Measurements from ENCODE around the gene MYH11.

MYH11 gene

GRCh38 chr16:15888072-15888976 lies 31.5 kb upstream of the MYH11 start, which contains the start of gene CEP20:
CEP20 (minus strand) TSS chr16:15888603; CDS start chr16:15888585, 18 bp downstream.
- Histone ChIP-seq H3K27ac (ENCODE audit: low read depth, low read length) (peak within 1 kb of the TSS; percentile 87), H3K9ac (ENCODE audit: low read length) (peak within 1 kb of the TSS; percentile 90), H3K36me3 (ENCODE audit: control insufficient read depth, insufficient read depth, low read length) (peaks cover 4% of the 10 kb centered on the region), H3K27me3 (ENCODE audit: control insufficient read depth, insufficient read depth, low read length) (no peaks in the 10 kb centered on the region), H3K4me1 (ENCODE audit: control insufficient read depth, insufficient read depth, low read length) (peaks cover 10% of the 10 kb centered on the region), H3K4me3 (ENCODE audit: low read length) (peak within 1 kb of the TSS; percentile 100)

DNA sequence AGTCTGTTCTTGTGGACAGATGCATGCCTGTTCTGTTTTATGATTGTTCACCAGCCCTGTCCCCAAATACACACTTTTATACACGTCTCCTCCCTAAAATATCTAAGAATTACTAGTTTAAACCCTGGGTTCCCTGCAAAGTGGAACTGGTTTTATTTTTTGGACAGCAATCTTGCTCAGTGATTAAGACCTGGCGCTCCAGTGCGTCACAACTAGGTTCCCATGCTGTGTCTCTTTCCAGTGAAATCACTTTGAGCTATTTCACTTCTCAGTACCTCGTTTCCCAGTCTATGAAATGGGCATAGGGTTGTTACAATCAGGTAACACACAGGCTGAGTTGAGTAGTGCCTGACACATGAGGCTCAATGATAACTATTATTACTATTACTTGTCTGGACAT lies 30.5 kb upstream of the MYH11 start:
- peaks cover 10% of the 10 kb centered on the region for H3K4me1 ChIP-seq (ENCODE audit: control insufficient read depth, insufficient read depth, low read length)
- no peaks in the 10 kb centered on the region for H3K27me3 ChIP-seq (ENCODE audit: control insufficient read depth, insufficient read depth, low read length)
- peaks cover 4% of the 10 kb centered on the region for H3K36me3 ChIP-seq (ENCODE audit: control insufficient read depth, insufficient read depth, low read length)
- no peak overlapping the region for H3K9ac ChIP-seq (ENCODE audit: low read length)
- peak overlapping the region; percentile 100 for H3K4me3 ChIP-seq (ENCODE audit: low read length)
- H3K27ac ChIP-seq (ENCODE audit: low read depth, low read length): no peak overlapping the region

DNA sequence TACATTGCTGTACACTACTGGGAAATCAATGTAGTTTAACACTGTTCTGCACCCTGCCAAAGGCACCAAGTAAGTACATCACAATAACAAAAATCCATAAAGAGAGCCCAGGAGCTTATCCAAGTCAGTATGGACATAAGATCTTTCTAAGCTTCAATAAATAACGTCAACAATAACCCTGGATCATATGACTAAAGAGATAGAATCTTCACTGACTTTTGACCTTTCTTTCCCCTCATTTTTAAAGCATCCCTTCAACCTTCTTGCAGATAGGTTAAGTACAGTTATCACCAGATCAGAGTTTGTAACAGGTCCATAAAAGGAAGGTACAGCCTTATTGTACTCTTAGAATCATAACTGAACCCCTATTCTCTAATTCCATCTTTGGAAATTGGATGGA lies 29.2 kb upstream of the MYH11 start:
- H3K4me3 ChIP-seq (ENCODE audit: low read length): no peak overlapping the region
- H3K4me1 ChIP-seq (ENCODE audit: control insufficient read depth, insufficient read depth, low read length): peaks cover 10% of the 10 kb centered on the region
- no peak overlapping the region for H3K27ac ChIP-seq (ENCODE audit: low read depth, low read length)

DNA sequence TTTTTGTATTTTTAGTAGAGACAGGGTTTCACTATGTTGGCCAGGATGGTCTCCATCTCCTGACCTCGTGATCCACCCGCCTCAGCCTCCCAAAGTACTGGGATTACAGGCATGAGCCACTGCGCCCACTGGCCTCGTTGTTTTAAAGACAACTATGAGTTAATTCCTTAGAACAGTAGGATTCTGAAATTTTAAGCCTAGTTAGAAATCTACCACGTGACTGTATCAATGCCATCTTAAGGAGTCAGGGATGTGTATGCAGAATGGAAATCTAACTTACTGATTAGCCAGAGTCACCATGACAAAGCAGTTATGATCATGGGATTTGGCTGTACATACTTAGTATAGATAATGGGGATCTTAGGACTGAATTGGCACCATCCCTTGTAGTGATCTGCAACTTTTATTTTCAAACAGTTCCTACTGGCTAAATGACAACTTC lies 28.8 kb upstream of the MYH11 start:
- Histone ChIP-seq H3K9ac (ENCODE audit: low read length) (no peak overlapping the region), H3K27ac (ENCODE audit: low read depth, low read length) (no peak overlapping the region), H3K4me1 (ENCODE audit: control insufficient read depth, insufficient read depth, low read length) (peaks cover 10% of the 10 kb centered on the region), H3K4me3 (ENCODE audit: low read length) (no peak overlapping the region), H3K36me3 (ENCODE audit: control insufficient read depth, insufficient read depth, low read length) (peaks cover 8% of the 10 kb centered on the region), H3K27me3 (ENCODE audit: control insufficient read depth, insufficient read depth, low read length) (no peaks in the 10 kb centered on the region)

More for the DNA sequence above, 29.2 kb upstream of the MYH11 start:
- Histone ChIP-seq H3K36me3 (ENCODE audit: control insufficient read depth, insufficient read depth, low read length) (peaks cover 8% of the 10 kb centered on the region), H3K27me3 (ENCODE audit: control insufficient read depth, insufficient read depth, low read length) (no peaks in the 10 kb centered on the region), H3K9ac (ENCODE audit: low read length) (no peak overlapping the region)

DNA sequence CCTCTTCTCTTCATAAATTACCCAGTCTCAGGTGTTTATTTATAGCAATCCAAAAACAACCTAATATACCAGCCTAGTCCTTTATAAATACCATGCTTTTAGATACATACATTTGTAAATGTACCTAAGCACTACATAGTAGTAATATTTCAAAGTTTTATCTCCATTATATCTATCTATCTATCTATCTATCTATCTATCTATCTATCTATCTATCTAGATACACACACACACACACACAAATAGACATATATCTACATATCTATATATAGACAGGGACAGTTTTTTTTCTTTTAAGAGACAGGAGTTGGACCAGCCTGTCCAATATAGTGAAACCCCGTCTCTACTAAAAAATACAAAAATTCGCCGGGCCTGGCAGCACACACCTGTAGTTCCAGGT lies 25.7 kb upstream of the MYH11 start:
- no peak overlapping the region for H3K4me3 ChIP-seq (ENCODE audit: low read length)
- H3K27me3 ChIP-seq (ENCODE audit: control insufficient read depth, insufficient read depth, low read length): no peaks in the 10 kb centered on the region
- no peak overlapping the region for H3K9ac ChIP-seq (ENCODE audit: low read length)
- H3K27ac ChIP-seq (ENCODE audit: low read depth, low read length): no peak overlapping the region
- H3K36me3 ChIP-seq (ENCODE audit: control insufficient read depth, insufficient read depth, low read length): peaks cover 7% of the 10 kb centered on the region
- peaks cover 4% of the 10 kb centered on the region for H3K4me1 ChIP-seq (ENCODE audit: control insufficient read depth, insufficient read depth, low read length)

GRCh38 chr16:15881794-15882379 lies 25.1 kb upstream of the MYH11 start:
- Histone ChIP-seq H3K9ac (ENCODE audit: low read length) (no peak overlapping the region), H3K36me3 (ENCODE audit: control insufficient read depth, insufficient read depth, low read length) (peaks cover 7% of the 10 kb centered on the region), H3K27me3 (ENCODE audit: control insufficient read depth, insufficient read depth, low read length) (no peaks in the 10 kb centered on the region), H3K4me3 (ENCODE audit: low read length) (no peak overlapping the region), H3K4me1 (ENCODE audit: control insufficient read depth, insufficient read depth, low read length) (no peaks in the 10 kb centered on the region), H3K27ac (ENCODE audit: low read depth, low read length) (no peak overlapping the region)

DNA sequence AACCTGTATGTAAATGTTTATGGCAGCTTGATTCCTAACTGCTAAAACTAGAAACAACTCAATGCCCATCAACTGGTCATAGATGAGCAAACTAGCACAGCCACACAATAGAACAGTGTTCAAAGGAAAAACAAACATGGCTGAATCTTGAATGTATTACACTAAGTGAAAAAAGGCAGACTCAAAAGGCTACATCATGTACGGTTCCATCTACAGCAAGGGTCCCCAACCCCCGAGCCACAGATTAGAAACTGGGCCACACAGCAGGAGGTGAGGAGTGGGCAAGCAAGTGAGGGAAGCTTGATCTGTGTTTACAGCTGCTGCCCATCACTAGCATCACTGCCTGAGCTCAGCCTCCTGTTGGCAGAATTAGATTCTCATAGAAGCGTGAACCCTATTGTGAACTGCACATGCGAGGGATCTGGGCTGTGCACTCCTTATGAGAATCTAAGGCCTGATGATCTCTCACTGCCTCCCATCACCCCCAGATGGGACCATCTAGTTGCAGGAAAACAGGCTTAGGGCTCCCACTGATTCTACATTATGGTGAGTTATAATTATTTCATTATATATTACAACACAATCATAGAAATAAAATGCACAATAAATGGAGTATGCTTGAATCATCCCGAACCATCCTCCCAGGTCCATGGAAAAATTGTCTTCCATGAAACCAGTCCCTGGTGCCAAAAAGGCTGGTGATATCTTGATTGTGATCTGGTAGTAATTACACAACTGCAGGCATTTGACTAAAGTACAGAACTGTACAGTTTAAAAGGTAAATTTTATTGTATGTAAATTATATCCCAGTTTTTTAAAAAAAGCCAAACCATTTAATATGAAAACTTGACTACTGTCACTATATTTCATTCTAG lies 23.8 kb upstream of the MYH11 start:
- Histone ChIP-seq H3K27me3 (ENCODE audit: control insufficient read depth, insufficient read depth, low read length) (no peaks in the 10 kb centered on the region), H3K27ac (ENCODE audit: low read depth, low read length) (no peak overlapping the region), H3K9ac (ENCODE audit: low read length) (no peak overlapping the region), H3K4me3 (ENCODE audit: low read length) (no peak overlapping the region), H3K36me3 (ENCODE audit: control insufficient read depth, insufficient read depth, low read length) (peaks cover 7% of the 10 kb centered on the region), H3K4me1 (ENCODE audit: control insufficient read depth, insufficient read depth, low read length) (no peaks in the 10 kb centered on the region)

GRCh38 chr16:15879255-15879811 lies 22.5 kb upstream of the MYH11 start:
- Histone ChIP-seq H3K4me1 (ENCODE audit: control insufficient read depth, insufficient read depth, low read length) (peaks cover 4% of the 10 kb centered on the region), H3K27me3 (ENCODE audit: control insufficient read depth, insufficient read depth, low read length) (no peaks in the 10 kb centered on the region), H3K36me3 (ENCODE audit: control insufficient read depth, insufficient read depth, low read length) (peaks cover 7% of the 10 kb centered on the region), H3K9ac (ENCODE audit: low read length) (no peak overlapping the region), H3K4me3 (ENCODE audit: low read length) (no peak overlapping the region), H3K27ac (ENCODE audit: low read depth, low read length) (no peak overlapping the region)

- Histone ChIP-seq H3K27me3 (ENCODE audit: control insufficient read depth, insufficient read depth, low read length) (no peaks in the 10 kb centered on the region), H3K9ac (ENCODE audit: low read length) (no peak overlapping the region), H3K36me3 (ENCODE audit: control insufficient read depth, insufficient read depth, low read length) (peaks cover 6% of the 10 kb centered on the region), H3K4me3 (ENCODE audit: low read length) (no peak overlapping the region), H3K4me1 (ENCODE audit: control insufficient read depth, insufficient read depth, low read length) (peaks cover 12% of the 10 kb centered on the region), H3K27ac (ENCODE audit: low read depth, low read length) (no peak overlapping the region)
These were observed 19.7 kb upstream of the MYH11 start for GRCh38 chr16:15876503-15876902.

DNA sequence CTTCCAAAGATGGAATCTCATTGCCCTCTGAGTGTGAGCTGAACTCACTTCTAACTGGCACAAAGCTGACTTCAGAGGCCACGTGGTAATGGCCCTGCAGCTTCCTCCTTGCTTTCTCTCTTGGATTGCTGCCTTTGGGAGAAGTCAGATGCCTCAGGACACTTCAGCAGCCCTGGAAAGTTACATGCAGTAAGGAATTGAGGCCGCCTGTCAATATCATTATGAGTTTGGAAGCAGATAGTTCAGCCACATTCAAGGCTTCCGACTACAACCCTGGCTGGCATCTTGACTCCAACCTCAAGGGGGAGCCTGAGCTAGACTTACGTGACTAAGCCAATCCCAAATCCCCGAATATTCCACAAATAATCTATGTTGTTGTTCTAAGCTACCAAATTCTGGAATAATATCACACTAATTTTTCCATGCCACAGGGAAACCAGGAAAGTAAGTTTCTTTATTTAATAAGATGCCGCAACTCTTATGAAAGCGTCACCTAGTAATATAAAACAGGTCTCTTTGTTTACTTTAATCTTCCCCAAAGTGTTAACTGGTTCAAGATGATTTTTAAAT lies 18.0 kb upstream of the MYH11 start:
- Histone ChIP-seq H3K4me1 (ENCODE audit: control insufficient read depth, insufficient read depth, low read length) (peaks cover 12% of the 10 kb centered on the region), H3K36me3 (ENCODE audit: control insufficient read depth, insufficient read depth, low read length) (peaks cover 10% of the 10 kb centered on the region), H3K27me3 (ENCODE audit: control insufficient read depth, insufficient read depth, low read length) (no peaks in the 10 kb centered on the region), H3K4me3 (ENCODE audit: low read length) (no peak overlapping the region), H3K27ac (ENCODE audit: low read depth, low read length) (peak overlapping the region; percentile 51), H3K9ac (ENCODE audit: low read length) (no peak overlapping the region)

DNA sequence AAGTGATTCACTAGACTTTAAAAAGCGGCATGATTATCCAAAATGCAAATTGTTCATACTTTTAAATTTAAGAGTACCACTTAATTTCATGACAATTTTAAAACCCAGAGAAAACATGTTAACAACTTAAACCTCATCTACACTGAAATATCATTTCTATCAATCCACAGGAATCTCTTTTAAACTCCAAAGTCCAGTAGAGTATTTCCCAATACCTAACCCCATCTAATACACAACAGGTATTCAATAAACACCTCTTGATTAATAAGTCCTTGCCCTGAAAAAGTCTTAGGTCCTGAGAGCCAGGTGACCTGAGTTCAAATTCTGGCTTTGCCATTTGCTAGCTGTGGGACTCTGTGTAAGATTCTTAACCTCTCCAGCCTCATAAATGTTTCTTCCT lies 16.9 kb upstream of the MYH11 start:
- Histone ChIP-seq H3K27me3 (ENCODE audit: control insufficient read depth, insufficient read depth, low read length) (no peaks in the 10 kb centered on the region), H3K9ac (ENCODE audit: low read length) (no peak overlapping the region), H3K27ac (ENCODE audit: low read depth, low read length) (peak overlapping the region; percentile 61), H3K4me1 (ENCODE audit: control insufficient read depth, insufficient read depth, low read length) (peaks cover 12% of the 10 kb centered on the region), H3K4me3 (ENCODE audit: low read length) (no peak overlapping the region), H3K36me3 (ENCODE audit: control insufficient read depth, insufficient read depth, low read length) (peaks cover 10% of the 10 kb centered on the region)

Measured in rectal smooth muscle tissue (tissue), 1 donor.